Measurements from ENCODE around the gene KLHL13. TPM values are rescaled to one million over a fixed set of nuclear protein-coding genes. Genes with fewer than 3 reads are reported as not detected.

The KLHL13 gene
- total RNA-seq, 1 experiment from 2014 or later = not detected

DNA sequence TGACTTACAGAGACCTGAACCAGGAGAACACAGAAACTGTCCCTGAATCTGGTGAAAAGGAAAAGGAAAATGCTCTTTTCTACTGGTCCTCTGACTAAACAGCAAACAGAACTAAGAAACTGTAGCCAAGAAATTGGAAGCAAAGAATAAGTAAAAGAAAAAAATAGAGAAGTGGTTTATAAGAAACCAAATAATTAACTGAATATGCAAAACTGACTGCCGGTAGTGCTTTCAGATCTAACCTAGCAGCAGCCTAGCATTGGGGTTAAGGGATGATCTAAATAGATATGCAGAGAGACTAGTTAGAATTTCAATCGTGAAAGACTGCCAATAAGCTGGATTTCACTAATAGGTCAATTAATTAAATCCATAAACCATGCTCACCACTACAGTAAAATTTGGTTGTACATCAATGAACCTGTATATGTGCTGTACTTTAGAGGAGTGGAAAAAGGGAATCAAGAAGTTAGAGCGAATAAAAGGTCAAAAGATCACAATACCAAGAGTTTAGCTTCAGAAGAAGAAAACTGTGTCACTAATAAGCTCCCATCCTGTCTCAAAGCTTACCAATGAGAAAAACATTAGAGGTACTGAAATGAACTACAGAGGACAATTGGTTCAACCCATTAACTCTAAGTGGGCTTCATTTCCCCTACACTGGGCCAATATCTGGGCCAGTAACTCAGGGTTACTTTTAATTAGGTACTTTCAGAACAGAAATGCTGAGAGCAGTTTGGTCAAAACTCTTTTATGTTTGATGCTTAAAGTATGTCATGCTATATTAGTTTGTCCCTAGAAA is 53.6 kb downstream of the KLHL13 start:
- no peaks in the 10 kb centered on the region for H3K9me2 ChIP-seq (ENCODE audit: insufficient read depth)
- H3F3A ChIP-seq (ENCODE audit: insufficient read depth, low read depth) = no peaks in the 10 kb centered on the region
- H2AFZ ChIP-seq = no peak overlapping the region
- H3K27me3 ChIP-seq (ENCODE audit: insufficient read depth, low read depth) = no peaks in the 10 kb centered on the region
- no peak overlapping the region for H3K27ac ChIP-seq
- CTCF ChIA-PET = no interaction called here
- DNase-seq = no peak
- POLR2A ChIA-PET (ENCODE audit: unreplicated experiment) = no interaction called here
- no peaks in the 10 kb centered on the region for H3K36me3 ChIP-seq (ENCODE audit: low read depth)
- no peaks in the 10 kb centered on the region for H3K4me1 ChIP-seq (replicated peaks; ENCODE audit: insufficient read depth)
- H3K4me2 ChIP-seq = no peak overlapping the region
- H3K9me3 ChIP-seq (ENCODE audit: insufficient read depth, low read depth) = no peaks in the 10 kb centered on the region
- TF ChIP-seq, protein P1, sequence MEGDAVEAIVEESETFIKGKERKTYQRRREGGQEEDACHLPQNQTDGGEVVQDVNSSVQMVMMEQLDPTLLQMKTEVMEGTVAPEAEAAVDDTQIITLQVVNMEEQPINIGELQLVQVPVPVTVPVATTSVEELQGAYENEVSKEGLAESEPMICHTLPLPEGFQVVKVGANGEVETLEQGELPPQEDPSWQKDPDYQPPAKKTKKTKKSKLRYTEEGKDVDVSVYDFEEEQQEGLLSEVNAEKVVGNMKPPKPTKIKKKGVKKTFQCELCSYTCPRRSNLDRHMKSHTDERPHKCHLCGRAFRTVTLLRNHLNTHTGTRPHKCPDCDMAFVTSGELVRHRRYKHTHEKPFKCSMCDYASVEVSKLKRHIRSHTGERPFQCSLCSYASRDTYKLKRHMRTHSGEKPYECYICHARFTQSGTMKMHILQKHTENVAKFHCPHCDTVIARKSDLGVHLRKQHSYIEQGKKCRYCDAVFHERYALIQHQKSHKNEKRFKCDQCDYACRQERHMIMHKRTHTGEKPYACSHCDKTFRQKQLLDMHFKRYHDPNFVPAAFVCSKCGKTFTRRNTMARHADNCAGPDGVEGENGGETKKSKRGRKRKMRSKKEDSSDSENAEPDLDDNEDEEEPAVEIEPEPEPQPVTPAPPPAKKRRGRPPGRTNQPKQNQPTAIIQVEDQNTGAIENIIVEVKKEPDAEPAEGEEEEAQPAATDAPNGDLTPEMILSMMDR (conservative IDR thresholded peaks at IDR 0.05) = no peak
- TF ChIP-seq EZH2 (IDR thresholded peaks at IDR 0.05; ENCODE audit: low read depth) = no peak
- no peaks in the 10 kb centered on the region for H3K79me2 ChIP-seq (ENCODE audit: low read depth)
- BruUV-seq (replicated peaks) = no TSS peak
- no peaks in the 10 kb centered on the region for H4K20me1 ChIP-seq (ENCODE audit: insufficient read depth)
- intact Hi-C loops (cut with micrococcal nuclease; ENCODE audit: unreplicated experiment) = no loop called here
- no peak overlapping the region for H3K4me3 ChIP-seq

DNA sequence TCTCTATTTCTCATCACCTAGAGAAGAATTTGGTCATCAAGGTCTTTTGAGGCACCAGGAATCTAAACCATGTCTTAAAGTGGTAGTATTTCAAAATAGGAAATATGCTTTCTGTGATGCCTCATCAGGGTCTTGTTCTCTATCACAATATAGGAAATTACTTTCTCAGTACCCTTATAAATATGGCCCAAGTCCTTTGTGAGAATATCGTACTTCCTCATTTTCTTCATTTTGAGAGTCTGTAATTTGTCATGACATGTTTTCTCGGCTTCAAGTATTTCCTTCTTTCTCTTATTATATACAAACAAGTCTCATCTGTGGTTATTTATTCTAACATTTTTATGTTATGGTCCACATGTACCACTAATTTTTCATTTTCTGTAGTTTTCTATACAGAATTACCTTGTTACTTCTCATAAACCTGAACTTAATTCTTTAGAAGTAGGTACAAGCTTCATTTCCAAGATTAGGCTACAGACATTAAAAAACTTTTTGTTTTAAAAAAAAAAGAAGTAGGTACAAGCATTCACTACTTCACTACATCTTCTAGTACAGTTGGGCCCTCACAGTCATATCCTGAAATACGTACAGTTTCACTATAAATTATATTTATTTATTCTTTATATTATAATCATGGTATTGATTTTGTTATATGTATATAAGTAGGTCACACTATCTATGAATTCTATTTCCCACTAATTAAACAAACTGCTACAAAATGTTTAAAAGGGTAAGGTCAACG is 54.4 kb downstream of the KLHL13 start:
- CTCF ChIA-PET = no interaction called here

GRCh38 chrX:118058924-118059323 is 57.7 kb downstream of the KLHL13 start:
- Histone ChIP-seq H4K20me1 (ENCODE audit: insufficient read depth) (no peaks in the 10 kb centered on the region), H3F3A (ENCODE audit: insufficient read depth, low read depth) (no peaks in the 10 kb centered on the region), H3K9me2 (ENCODE audit: insufficient read depth) (no peaks in the 10 kb centered on the region), H2AFZ (no peak overlapping the region), H3K9me3 (ENCODE audit: insufficient read depth, low read depth) (no peaks in the 10 kb centered on the region), H3K4me1 (replicated peaks; ENCODE audit: insufficient read depth) (no peaks in the 10 kb centered on the region), H3K36me3 (ENCODE audit: low read depth) (no peaks in the 10 kb centered on the region), H3K27me3 (ENCODE audit: insufficient read depth, low read depth) (no peaks in the 10 kb centered on the region), H3K79me2 (ENCODE audit: low read depth) (no peaks in the 10 kb centered on the region), H3K4me3 (no peak overlapping the region), H3K27ac (no peak overlapping the region), H3K4me2 (no peak overlapping the region)
- CTCF ChIA-PET = no interaction called here
- intact Hi-C loops (cut with micrococcal nuclease; ENCODE audit: unreplicated experiment) = no loop called here
- no peak for DNase-seq
- no TSS peak for BruUV-seq (replicated peaks)
- POLR2A ChIA-PET (ENCODE audit: unreplicated experiment) = no interaction called here
- TF ChIP-seq, protein P1 (conservative IDR thresholded peaks at IDR 0.05) = no peak
- no peak for TF ChIP-seq EZH2 (IDR thresholded peaks at IDR 0.05; ENCODE audit: low read depth)

More for the DNA sequence above, 54.4 kb downstream of the KLHL13 start:
- H3K27ac ChIP-seq = no peak overlapping the region
- H3K9me2 ChIP-seq (ENCODE audit: insufficient read depth) = no peaks in the 10 kb centered on the region
- no peak for DNase-seq
- no TSS peak for BruUV-seq (replicated peaks)
- H4K20me1 ChIP-seq (ENCODE audit: insufficient read depth) = no peaks in the 10 kb centered on the region
- H3K27me3 ChIP-seq (ENCODE audit: insufficient read depth, low read depth) = no peaks in the 10 kb centered on the region
- TF ChIP-seq, protein P1 (conservative IDR thresholded peaks at IDR 0.05) = no peak
- no peak for TF ChIP-seq EZH2 (IDR thresholded peaks at IDR 0.05; ENCODE audit: low read depth)
- no peak overlapping the region for H3K4me3 ChIP-seq
- no peaks in the 10 kb centered on the region for H3K79me2 ChIP-seq (ENCODE audit: low read depth)
- POLR2A ChIA-PET (ENCODE audit: unreplicated experiment) = no interaction called here
- H3F3A ChIP-seq (ENCODE audit: insufficient read depth, low read depth) = no peaks in the 10 kb centered on the region
- no peaks in the 10 kb centered on the region for H3K36me3 ChIP-seq (ENCODE audit: low read depth)
- no peaks in the 10 kb centered on the region for H3K4me1 ChIP-seq (replicated peaks; ENCODE audit: insufficient read depth)
- H2AFZ ChIP-seq = no peak overlapping the region
- no peak overlapping the region for H3K4me2 ChIP-seq
- intact Hi-C loops (cut with micrococcal nuclease; ENCODE audit: unreplicated experiment) = no loop called here
- no peaks in the 10 kb centered on the region for H3K9me3 ChIP-seq (ENCODE audit: insufficient read depth, low read depth)
